OCI-LY3 (cell line): ENCODE data around the gene PRKCE.

ENCODE experiments used
- H2AFZ ChIP-seq: fragments of 200-600, 300-600 bp; shearing (Covaris generic); 2 replicates; pipeline ENCODE4 v1.6.0; 2014; ENCODE audit warnings: antibody characterized with exemption, low read depth, low read length
- H3K27ac ChIP-seq: fragments of 200-600, 300-600 bp; sonication (generic); 2 replicates; pipeline ENCODE4 v1.5.1; 2014; ENCODE audit warnings: mild to moderate bottlenecking, low read length, moderate library complexity, mixed read lengths
- H3K27me3 ChIP-seq: fragments of 200-600, 300-600 bp; sonication (generic); 2 replicates; pipeline ENCODE4 v1.6.1; 2014; ENCODE audit warnings: low read depth, low read length, mixed read lengths
- H3K36me3 ChIP-seq: fragments of 200-600, 300-600 bp; sonication (generic); replicated peaks from 2 replicates; pipeline ENCODE3; 2014; ENCODE audit warnings: low read depth, low read length, mixed read lengths
- H3K4me1 ChIP-seq: fragments of 300-600, 200-600 bp; sonication (generic); 2 replicates; pipeline ENCODE4 v1.6.1; 2014; ENCODE audit warnings: low read length, mixed read lengths
- H3K4me2 ChIP-seq: fragments of 200-600, 300-600 bp; sonication (generic); 2 replicates; pipeline ENCODE4 v1.6.1; 2014; ENCODE audit warnings: low read length, mixed read lengths
- H3K4me3 ChIP-seq: fragments of 300-600, 200-600 bp; sonication (generic); 2 replicates; pipeline ENCODE4 v1.5.1; 2014; ENCODE audit warnings: antibody characterized with exemption, mild to moderate bottlenecking, low read length, moderate library complexity
- H3K79me2 ChIP-seq: fragments of 300-600, 200-600 bp; shearing (Covaris generic); 2 replicates; pipeline ENCODE4 v1.6.1; 2014; ENCODE audit warnings: mild to moderate bottlenecking, low read length, mixed read lengths
- H3K9ac ChIP-seq: fragments of 300-600, 200-600 bp; shearing (Covaris generic); 2 replicates; pipeline ENCODE4 v1.6.0; 2014; ENCODE audit warnings: mild to moderate bottlenecking, low read length, moderate library complexity
- H3K9me3 ChIP-seq: fragments of 200-600, 300-600 bp; shearing (Covaris generic); 2 replicates; pipeline ENCODE4 v1.6.1; 2014; ENCODE audit warnings: low read length, mixed read lengths; ENCODE audit not compliant: insufficient read depth
- H4K20me1 ChIP-seq: fragments of 200-600, 300-600 bp; sonication (generic); 2 replicates; pipeline ENCODE4 v1.6.1; 2016; ENCODE audit warnings: low read length, mixed read lengths; ENCODE audit not compliant: insufficient read depth
- CTCF ChIP-seq: fragments of 200-600, 300-600 bp; sonication (generic); IDR thresholded peaks from 2 replicates; pipeline ENCODE4 v1.5.1; 2014; ENCODE audit warnings: antibody characterized with exemption, low read length, low read depth
- EZH2phosphoT487 ChIP-seq: fragments of 200-600 bp; shearing (Covaris generic); IDR thresholded peaks from 2 replicates; pipeline ENCODE4 v1.6.1; 2018; ENCODE audit warnings: antibody characterized with exemption, mixed run types, low read depth

Gene PRKCE

GRCh38 chr2:46041434-46041833 is 390.0 kb downstream of the PRKCE start:
- H3K36me3 ChIP-seq, result no peaks in the 10 kb centered on the region
- TF ChIP-seq EZH2phosphoT487 (no peak), CTCF (no peak)
- no peaks in the 10 kb centered on the region for H4K20me1 ChIP-seq
- no peaks in the 10 kb centered on the region for H3K4me1 ChIP-seq
- H3K4me2 ChIP-seq, result no peak overlapping the region
- H3K27me3 ChIP-seq, result no peaks in the 10 kb centered on the region; the same call in 1 of the 2 replicates
- H3K9me3 ChIP-seq, result no peaks in the 10 kb centered on the region
- H3K79me2 ChIP-seq, result no peaks in the 10 kb centered on the region
- no peak overlapping the region for H3K27ac ChIP-seq
- H2AFZ ChIP-seq, result no peak overlapping the region
- H3K9ac ChIP-seq, result no peak overlapping the region
- H3K4me3 ChIP-seq, result no peak overlapping the region

GRCh38 chr2:46042207-46042637 is 390.7 kb downstream of the PRKCE start:
- no peak overlapping the region for H3K4me3 ChIP-seq
- H3K4me2 ChIP-seq, result no peak overlapping the region
- no peaks in the 10 kb centered on the region for H3K4me1 ChIP-seq
- no peaks in the 10 kb centered on the region; the same call in 1 of the 2 replicates for H3K27me3 ChIP-seq
- no peaks in the 10 kb centered on the region for H3K9me3 ChIP-seq
- H3K36me3 ChIP-seq, result no peaks in the 10 kb centered on the region
- H4K20me1 ChIP-seq, result no peaks in the 10 kb centered on the region
- H3K9ac ChIP-seq, result no peak overlapping the region
- H3K79me2 ChIP-seq, result no peaks in the 10 kb centered on the region
- H3K27ac ChIP-seq, result no peak overlapping the region
- TF ChIP-seq CTCF, result no peak
- H2AFZ ChIP-seq, result no peak overlapping the region

- no peak overlapping the region for H3K27ac ChIP-seq
- no peaks in the 10 kb centered on the region for H3K4me1 ChIP-seq
- H3K9ac ChIP-seq, result no peak overlapping the region
- H3K9me3 ChIP-seq, result no peaks in the 10 kb centered on the region
- H3K36me3 ChIP-seq, result no peaks in the 10 kb centered on the region
- H3K27me3 ChIP-seq, result no peaks in the 10 kb centered on the region; the same call in 1 of the 2 replicates
- H2AFZ ChIP-seq, result no peak overlapping the region
- H3K79me2 ChIP-seq, result no peaks in the 10 kb centered on the region
- no peak overlapping the region for H3K4me2 ChIP-seq
- no peaks in the 10 kb centered on the region for H4K20me1 ChIP-seq
- TF ChIP-seq EZH2phosphoT487 (no peak), CTCF (no peak)
- H3K4me3 ChIP-seq, result no peak overlapping the region
Measured at GRCh38 chr2:46042711-46043110, 391.2 kb downstream of the PRKCE start.

- no peak overlapping the region for H3K4me3 ChIP-seq
- no peak overlapping the region for H3K27ac ChIP-seq
- peaks cover 7% of the 10 kb centered on the region for H3K4me1 ChIP-seq
- TF ChIP-seq CTCF (no peak), EZH2phosphoT487 (no peak)
- H3K4me2 ChIP-seq, result no peak overlapping the region
- H3K9ac ChIP-seq, result no peak overlapping the region
- no peaks in the 10 kb centered on the region for H4K20me1 ChIP-seq
- H3K27me3 ChIP-seq, result no peaks in the 10 kb centered on the region; the same call in 1 of the 2 replicates
- no peaks in the 10 kb centered on the region for H3K36me3 ChIP-seq
- no peaks in the 10 kb centered on the region for H3K79me2 ChIP-seq
- no peak overlapping the region for H2AFZ ChIP-seq
- no peaks in the 10 kb centered on the region for H3K9me3 ChIP-seq
Measured at GRCh38 chr2:46045888-46046287, 394.4 kb downstream of the PRKCE start.
